Stimulated activated naive CD8-positive, alpha-beta T cell treated with anti-CD3 and anti-CD28 coated beads, Interleukin-15, amount 100 ng/mL, for 72 hours (primary cell): ENCODE measurements around the gene DOK3.

Experiments
- ATAC-seq: fragments of 150-1000 bp; cut with Tn5 transposase; 2 replicates; pipeline ENCODE4 v1.10.0; 2021; ENCODE audit warnings: mild to moderate bottlenecking, moderate library complexity
- DNase-seq, 2 donors: peaks; one replicate each; pipeline ENCODE4 v3.0.0; 2021 to 2022
- H3K27ac Mint-ChIP-seq, 2 donors: one replicate each; pipeline ENCODE4 v1.8.0; 2022; ENCODE audit warnings: mild to moderate bottlenecking in 2 of 2, mixed read lengths in 2 of 2, moderate library complexity in 2 of 2
- H3K27me3 Mint-ChIP-seq: one replicate; pipeline ENCODE4 v1.8.0; 2022; ENCODE audit warnings: mixed read lengths
- H3K4me1 Mint-ChIP-seq: one replicate; pipeline ENCODE4 v1.8.0; 2022; ENCODE audit warnings: mild to moderate bottlenecking, mixed read lengths
- H3K4me3 Mint-ChIP-seq, 2 donors: one replicate each; pipeline ENCODE4 v1.8.0; 2022; ENCODE audit warnings: mild to moderate bottlenecking in 2 of 2, mixed read lengths in 2 of 2, moderate library complexity in 1 of 2
- H3K9me3 Mint-ChIP-seq, 2 donors: one replicate each; pipeline ENCODE4 v1.8.0; 2022; ENCODE audit warnings: mixed read lengths in 2 of 2

DOK3 gene

DNA sequence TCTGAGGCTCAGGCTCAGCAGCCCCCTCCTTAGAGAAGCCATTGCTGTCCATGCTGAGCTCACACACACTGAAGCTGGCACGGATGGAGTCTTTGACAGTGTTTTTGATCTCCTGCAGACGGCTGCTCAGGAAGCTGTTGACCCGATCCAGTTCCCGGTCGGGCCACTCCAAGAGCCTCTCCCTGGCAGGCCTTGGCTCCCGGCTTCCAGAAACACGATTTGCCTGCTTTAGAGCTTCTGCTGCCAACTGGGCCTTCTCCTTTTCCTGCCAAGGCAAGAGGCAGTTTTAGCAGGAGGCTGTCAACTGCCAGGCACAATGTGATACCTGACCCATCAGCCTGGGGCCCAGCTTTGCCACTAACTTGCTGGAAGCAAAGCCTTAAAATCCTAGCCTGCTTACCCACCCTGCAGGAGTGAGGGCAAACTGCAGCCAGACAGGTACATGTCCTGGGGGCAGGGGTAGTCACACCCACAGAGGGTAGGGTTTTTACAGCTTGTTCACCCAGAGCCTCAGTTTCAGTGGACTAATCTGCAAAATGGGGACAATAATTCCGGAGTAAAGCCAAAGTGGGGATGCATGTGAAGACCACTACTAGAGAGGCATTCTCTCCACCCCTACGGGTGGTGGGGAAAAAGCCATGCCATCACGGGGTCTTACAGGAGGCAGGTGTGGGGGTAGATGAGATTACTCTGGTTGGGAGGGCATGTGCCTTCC is 15.5 kb upstream of the DOK3 start:
- Mint-ChIP-seq H3K4me3 (no peak overlapping the region), H3K4me1 (peaks cover 20% of the 10 kb centered on the region), H3K27ac (no peak overlapping the region), H3K9me3 (no peaks in the 10 kb centered on the region), H3K27me3 (no peaks in the 10 kb centered on the region)
- ATAC-seq (no peak), DNase-seq (no peak)

DNA sequence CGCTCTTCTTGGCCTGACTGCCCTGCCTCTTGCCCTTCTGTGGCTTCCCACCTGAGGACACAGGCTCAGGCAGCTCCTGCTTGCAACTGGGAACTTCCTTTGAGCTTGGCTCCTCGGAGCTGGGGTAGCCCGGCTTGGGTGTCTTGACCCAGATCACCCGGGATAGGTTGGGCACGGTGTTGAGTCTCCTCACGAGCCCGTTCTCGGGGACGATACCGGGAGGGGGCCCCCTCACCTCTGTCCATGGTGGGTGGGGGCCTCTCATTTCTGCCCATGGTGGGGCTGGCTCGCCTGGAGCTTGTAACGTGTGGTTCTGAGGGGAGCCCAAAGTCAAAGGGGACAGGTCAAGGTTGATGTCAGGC is 14.9 kb upstream of the DOK3 start:
- H3K4me3 Mint-ChIP-seq: no peak overlapping the region
- H3K4me1 Mint-ChIP-seq: peaks cover 26% of the 10 kb centered on the region
- DNase-seq (no peak), ATAC-seq (no peak)
- H3K27me3 Mint-ChIP-seq: no peaks in the 10 kb centered on the region
- H3K27ac Mint-ChIP-seq: peak overlapping the region in 1 of 2 donors; percentile 45
- H3K9me3 Mint-ChIP-seq: no peaks in the 10 kb centered on the region

- Mint-ChIP-seq H3K4me1 (peaks cover 32% of the 10 kb centered on the region), H3K27me3 (no peaks in the 10 kb centered on the region), H3K4me3 (no peak overlapping the region), H3K27ac (peak overlapping the region in 1 of 2 donors; percentile 45), H3K9me3 (no peaks in the 10 kb centered on the region)
- no peak for ATAC-seq
- DNase-seq: no peak
Measured at GRCh38 chr5:177523711-177524538, 14.3 kb upstream of the DOK3 start.

- Mint-ChIP-seq H3K27me3 (no peaks in the 10 kb centered on the region), H3K4me1 (peaks cover 47% of the 10 kb centered on the region), H3K4me3 (no peak overlapping the region), H3K27ac (peak overlapping the region; percentile 81 to 85), H3K9me3 (no peaks in the 10 kb centered on the region)
- DNase-seq (no peak), ATAC-seq (no peak)
Measured at GRCh38 chr5:177520916-177521513, 11.4 kb upstream of the DOK3 start.

DNA sequence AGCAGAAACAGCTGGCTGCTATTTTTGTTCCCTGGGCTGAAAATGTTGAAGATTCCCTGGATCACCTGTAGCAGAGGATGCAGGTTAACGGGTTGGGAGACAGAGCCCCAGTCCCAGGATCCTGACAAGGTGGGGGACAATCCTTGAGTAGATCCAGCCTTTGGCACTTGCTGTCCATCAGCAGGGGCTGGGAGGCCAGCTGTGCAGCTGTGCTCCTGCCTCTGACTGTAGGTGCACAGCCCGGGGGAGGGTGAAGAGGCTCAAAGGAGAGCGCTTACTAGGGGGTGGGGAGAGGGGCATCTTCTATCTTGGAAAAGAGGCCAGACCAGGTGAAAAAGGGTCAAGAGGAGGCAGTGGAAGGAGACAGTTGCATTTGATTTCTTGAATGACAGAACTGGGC is 10.6 kb upstream of the DOK3 start:
- H3K4me3 Mint-ChIP-seq: no peak overlapping the region
- DNase-seq: no peak
- no peak for ATAC-seq
- no peaks in the 10 kb centered on the region for H3K27me3 Mint-ChIP-seq
- peak overlapping the region in 1 of 2 donors; percentile 81 for H3K27ac Mint-ChIP-seq
- H3K4me1 Mint-ChIP-seq: peaks cover 55% of the 10 kb centered on the region
- H3K9me3 Mint-ChIP-seq: no peaks in the 10 kb centered on the region

DNA sequence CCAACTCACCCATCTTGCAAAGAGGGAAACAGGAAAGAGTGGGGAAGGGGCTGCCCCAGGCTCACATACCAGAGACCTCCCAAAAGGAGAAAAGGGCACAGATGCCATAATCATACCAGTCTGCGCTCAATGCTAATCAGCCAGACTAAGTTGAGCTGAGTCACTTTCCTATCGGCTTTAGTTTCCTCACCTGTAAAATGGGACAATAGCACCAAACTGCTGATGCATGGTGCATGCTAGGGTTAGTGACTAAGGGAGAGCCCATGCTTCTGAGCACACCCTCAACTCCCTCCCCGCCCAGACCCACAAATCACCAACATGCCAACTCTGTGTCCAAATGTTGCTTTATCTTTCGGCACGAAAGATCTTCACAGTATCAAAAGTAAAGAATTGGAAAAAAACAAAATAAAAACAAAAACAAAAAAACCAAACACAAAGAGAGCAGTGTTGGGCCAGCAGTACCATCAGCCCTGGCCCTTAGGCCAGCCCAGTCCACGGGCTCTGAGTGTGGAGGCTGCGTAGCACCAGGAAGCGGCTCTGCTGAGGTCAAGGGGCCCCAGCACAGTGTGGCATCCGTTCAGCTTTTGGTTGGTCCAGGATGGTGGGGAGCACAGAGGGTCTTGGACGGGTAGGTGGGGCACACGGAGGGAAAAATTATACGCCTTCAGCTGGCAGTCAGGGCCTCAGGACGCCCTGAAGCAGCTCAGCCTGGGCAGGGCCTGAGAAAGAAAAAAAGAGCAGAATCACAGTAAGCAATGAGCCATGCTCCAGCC is 10.0 kb upstream of the DOK3 start:
- DNase-seq (no peak), ATAC-seq (no peak)
- Mint-ChIP-seq H3K27ac (no peak overlapping the region), H3K9me3 (no peaks in the 10 kb centered on the region), H3K4me3 (peak overlapping the region; percentile 17 to 42), H3K27me3 (no peaks in the 10 kb centered on the region), H3K4me1 (peaks cover 59% of the 10 kb centered on the region)

DNA sequence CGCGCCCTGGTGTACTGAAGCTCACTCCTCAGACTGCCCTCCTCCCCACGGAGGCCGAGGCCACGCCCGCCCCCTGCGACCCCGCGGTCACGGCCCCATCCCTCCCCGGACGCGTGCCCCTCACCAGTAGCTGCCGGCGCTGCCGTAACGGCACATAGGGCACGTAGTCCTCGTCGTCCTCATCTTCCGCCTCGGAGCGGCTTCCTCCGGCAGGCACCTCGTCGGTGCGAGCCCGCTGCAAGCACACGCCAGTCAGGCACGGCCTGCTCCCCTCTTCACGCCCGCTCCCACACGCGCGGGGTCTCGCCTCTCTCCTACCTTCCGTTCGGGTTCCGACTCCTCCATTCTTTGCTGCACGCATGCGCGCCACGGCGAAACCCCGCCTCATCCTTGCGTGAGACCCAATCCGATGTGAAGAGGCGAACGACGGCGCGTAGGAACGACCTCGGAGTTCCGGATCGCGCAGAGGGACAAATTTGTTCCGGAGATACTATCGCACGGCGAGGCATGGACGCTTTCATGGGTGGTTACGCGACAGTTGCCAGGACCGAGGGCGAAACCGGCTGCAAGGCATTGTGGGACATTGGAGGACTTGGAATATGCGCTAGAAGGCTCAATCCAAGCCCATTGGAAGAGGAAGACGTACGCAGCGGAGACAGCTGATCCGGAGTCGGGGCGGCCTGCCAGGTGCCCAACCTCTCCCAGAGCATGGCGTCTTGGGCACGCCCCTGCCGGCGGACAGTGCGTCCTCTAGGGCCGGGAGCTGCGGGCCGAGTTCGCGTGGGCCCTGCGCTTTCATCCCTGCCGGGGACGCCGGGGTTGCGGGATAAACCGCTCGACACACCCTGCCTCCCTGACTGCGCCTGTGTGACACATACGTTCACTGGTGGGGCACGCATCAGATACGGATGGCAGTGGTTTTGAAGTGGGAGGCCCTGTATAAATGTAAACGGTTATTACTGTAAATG is 7.3 kb upstream of the DOK3 start, which contains the start of gene DDX41:
Gene DDX41 (minus strand): TSS at position 361 of the 968 bp plus-strand sequence. CDS start 16 bp downstream, at position 345.
- Mint-ChIP-seq H3K9me3 (no peaks in the 10 kb centered on the region), H3K27ac (peak within 1 kb of the TSS; percentile 93 to 94), H3K4me1 (peaks cover 72% of the 10 kb centered on the region), H3K4me3 (peak within 1 kb of the TSS; percentile 89 to 93), H3K27me3 (no peaks in the 10 kb centered on the region)
- peak; percentile 95 to 96 for DNase-seq
- ATAC-seq: peak; percentile 92

- H3K9me3 Mint-ChIP-seq: no peaks in the 10 kb centered on the region
- no peak for DNase-seq
- peaks cover 69% of the 10 kb centered on the region for H3K4me1 Mint-ChIP-seq
- ATAC-seq: no peak
- peak overlapping the region; percentile 89 to 93 for H3K4me3 Mint-ChIP-seq
- H3K27ac Mint-ChIP-seq: peak overlapping the region in 1 of 2 donors; percentile 76
- H3K27me3 Mint-ChIP-seq: no peaks in the 10 kb centered on the region
Measured at GRCh38 chr5:177515580-177515979, 6.0 kb upstream of the DOK3 start.

DNA sequence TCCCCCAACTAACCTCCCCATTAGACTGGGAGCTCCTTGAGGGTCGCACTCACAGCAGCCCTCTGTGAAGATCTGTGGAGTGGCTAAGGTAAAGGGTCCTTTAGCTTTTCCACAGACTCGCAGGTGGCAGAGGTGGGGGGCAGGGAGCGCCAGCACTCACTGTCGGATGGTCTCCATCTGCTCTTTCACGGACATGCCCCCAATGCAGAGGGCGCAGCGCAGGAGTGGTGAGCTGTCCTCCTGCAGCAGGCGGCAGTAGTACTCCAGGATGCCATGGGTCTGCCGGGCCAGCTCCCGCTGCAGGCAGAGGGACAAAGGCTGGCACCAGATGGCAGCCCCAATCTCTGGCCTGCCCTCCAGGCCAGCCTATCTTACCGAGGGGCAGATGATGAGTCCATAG is 4.9 kb upstream of the DOK3 start:
- H3K4me3 Mint-ChIP-seq: no peak overlapping the region
- no peak for DNase-seq
- H3K4me1 Mint-ChIP-seq: peaks cover 69% of the 10 kb centered on the region
- no peaks in the 10 kb centered on the region for H3K27me3 Mint-ChIP-seq
- no peak for ATAC-seq
- no peak overlapping the region for H3K27ac Mint-ChIP-seq
- no peaks in the 10 kb centered on the region for H3K9me3 Mint-ChIP-seq

DNA sequence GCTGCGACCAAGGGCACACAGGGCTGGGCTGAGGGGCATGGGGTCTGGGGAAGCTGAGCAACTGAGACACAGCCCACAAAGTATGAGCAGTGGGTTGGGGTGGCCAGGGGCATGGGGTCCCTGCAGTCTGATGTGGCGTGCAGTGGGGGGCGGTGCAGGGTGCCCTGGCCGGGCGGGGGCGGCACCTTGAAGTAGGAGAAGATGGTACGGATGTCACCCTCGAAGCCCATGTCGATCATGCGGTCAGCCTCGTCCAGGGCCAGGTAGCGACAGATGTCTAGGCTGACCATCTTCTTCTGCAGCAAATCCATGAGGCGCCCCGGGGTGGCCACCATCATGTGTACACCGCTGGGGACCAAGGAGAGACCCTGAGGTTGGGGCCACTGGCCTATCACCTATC is 3.9 kb upstream of the DOK3 start:
- no peak for DNase-seq
- Mint-ChIP-seq H3K4me1 (peaks cover 69% of the 10 kb centered on the region), H3K27me3 (no peaks in the 10 kb centered on the region), H3K4me3 (no peak overlapping the region), H3K27ac (no peak overlapping the region), H3K9me3 (no peaks in the 10 kb centered on the region)
- no peak for ATAC-seq

- peaks cover 69% of the 10 kb centered on the region for H3K4me1 Mint-ChIP-seq
Measured at GRCh38 chr5:177512736-177513380, 3.2 kb upstream of the DOK3 start.

GRCh38 chr5:177511796-177512675 is 2.4 kb upstream of the DOK3 start:
- Mint-ChIP-seq H3K27ac (no peak overlapping the region), H3K27me3 (no peaks in the 10 kb centered on the region), H3K9me3 (no peaks in the 10 kb centered on the region), H3K4me1 (peaks cover 64% of the 10 kb centered on the region), H3K4me3 (no peak overlapping the region)
- no peak for DNase-seq
- no peak for ATAC-seq

More at GRCh38 chr5:177512736-177513380, 3.2 kb upstream of the DOK3 start:
- Mint-ChIP-seq H3K27ac (peak overlapping the region in 1 of 2 donors; percentile 31), H3K4me3 (no peak overlapping the region), H3K9me3 (no peaks in the 10 kb centered on the region), H3K27me3 (no peaks in the 10 kb centered on the region)
- ATAC-seq (no peak), DNase-seq (no peak)

GRCh38 chr5:177511181-177511580 is 1.6 kb upstream of the DOK3 start:
- ATAC-seq (no peak), DNase-seq (no peak)
- Mint-ChIP-seq H3K4me3 (no peak overlapping the region), H3K9me3 (no peaks in the 10 kb centered on the region), H3K4me1 (peaks cover 56% of the 10 kb centered on the region), H3K27me3 (no peaks in the 10 kb centered on the region), H3K27ac (no peak overlapping the region)
